Measurements from ENCODE around the gene NLRP4. TPM values are rescaled to one million over a fixed set of nuclear protein-coding genes. Genes with fewer than 3 reads are reported as not detected.

NLRP4 gene
- total RNA-seq, 2 experiments from 2014 or later = 4.0 to 4.6 TPM

DNA sequence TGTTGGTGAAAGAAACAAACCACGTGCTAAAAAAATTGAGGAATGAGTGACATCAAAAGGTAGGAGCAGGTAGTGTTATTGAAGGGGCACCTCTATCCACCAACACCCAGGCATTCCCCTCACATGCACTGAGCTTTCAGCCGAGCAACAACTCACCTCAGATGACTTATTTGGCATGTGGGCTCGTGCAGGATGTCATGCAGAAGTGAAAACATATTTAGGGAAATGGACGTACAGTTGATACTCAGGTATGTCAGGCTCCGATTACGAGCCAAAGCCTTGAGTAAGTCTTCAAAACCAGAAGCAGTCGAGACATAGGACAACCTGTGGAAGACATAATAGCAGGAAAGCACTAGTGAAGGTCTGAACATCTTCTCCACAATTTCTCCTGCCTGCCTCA lies 34.9 kb upstream of the NLRP4 start:
- Histone ChIP-seq H3K9me2 (ENCODE audit: insufficient read depth, low read length) (no peaks in the 10 kb centered on the region), H3K4me3 (ENCODE audit: low read depth, low read length, poor library complexity, severe bottlenecking) (peak overlapping the region; percentile 38), H4K20me1 (ENCODE audit: insufficient read depth, low read length) (peaks cover 4% of the 10 kb centered on the region; the same call in 1 of the 2 replicates), H3K79me2 (ENCODE audit: insufficient read depth, low read depth, low read length) (peaks cover 90% of the 10 kb centered on the region), H3K9me3 (ENCODE audit: low read length) (peaks cover 5% of the 10 kb centered on the region; the same call in 1 of the 2 replicates), H3K4me1 (ENCODE audit: insufficient read depth, low read length, poor library complexity, severe bottlenecking) (peaks cover 22% of the 10 kb centered on the region), H3K4me2 (ENCODE audit: low read length) (peak overlapping the region; percentile 66), H3K36me3 (ENCODE audit: insufficient read depth, low read length) (peaks cover 99% of the 10 kb centered on the region), H2AFZ (ENCODE audit: low read length) (no peak overlapping the region), H3K27ac (ENCODE audit: low read depth, low read length, poor library complexity, severe bottlenecking) (peak overlapping the region; percentile 53)
- peak; percentile 57 for DNase-seq (ENCODE audit: low spot score)
- intact Hi-C loops (cut with micrococcal nuclease; ENCODE audit: unreplicated experiment) = loop anchor here (10.0 kb wide), 1 partner anchor 143 kb away; the partner anchor contains the start of gene NLRP8
- ChIA-PET CTCF (ENCODE audit: unreplicated experiment) (no interaction called here), POLR2A (no interaction called here)
- no TSS peak for BruUV-seq (replicated peaks)
- TF ChIP-seq, protein P1, sequence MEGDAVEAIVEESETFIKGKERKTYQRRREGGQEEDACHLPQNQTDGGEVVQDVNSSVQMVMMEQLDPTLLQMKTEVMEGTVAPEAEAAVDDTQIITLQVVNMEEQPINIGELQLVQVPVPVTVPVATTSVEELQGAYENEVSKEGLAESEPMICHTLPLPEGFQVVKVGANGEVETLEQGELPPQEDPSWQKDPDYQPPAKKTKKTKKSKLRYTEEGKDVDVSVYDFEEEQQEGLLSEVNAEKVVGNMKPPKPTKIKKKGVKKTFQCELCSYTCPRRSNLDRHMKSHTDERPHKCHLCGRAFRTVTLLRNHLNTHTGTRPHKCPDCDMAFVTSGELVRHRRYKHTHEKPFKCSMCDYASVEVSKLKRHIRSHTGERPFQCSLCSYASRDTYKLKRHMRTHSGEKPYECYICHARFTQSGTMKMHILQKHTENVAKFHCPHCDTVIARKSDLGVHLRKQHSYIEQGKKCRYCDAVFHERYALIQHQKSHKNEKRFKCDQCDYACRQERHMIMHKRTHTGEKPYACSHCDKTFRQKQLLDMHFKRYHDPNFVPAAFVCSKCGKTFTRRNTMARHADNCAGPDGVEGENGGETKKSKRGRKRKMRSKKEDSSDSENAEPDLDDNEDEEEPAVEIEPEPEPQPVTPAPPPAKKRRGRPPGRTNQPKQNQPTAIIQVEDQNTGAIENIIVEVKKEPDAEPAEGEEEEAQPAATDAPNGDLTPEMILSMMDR (conservative IDR thresholded peaks at IDR 0.05; ENCODE audit: low read length) = no peak
- no peak for TF ChIP-seq EZH2phosphoT487 (IDR thresholded peaks at IDR 0.05; ENCODE audit: borderline replicate concordance, low read depth, low read length)

GRCh38 chr19:55802281-55802680 lies 34.1 kb upstream of the NLRP4 start:
- ChIA-PET POLR2A (no interaction called here), CTCF (ENCODE audit: unreplicated experiment) (no interaction called here)
- H2AFZ ChIP-seq (ENCODE audit: low read length) = no peak overlapping the region
- peaks cover 99% of the 10 kb centered on the region for H3K36me3 ChIP-seq (ENCODE audit: insufficient read depth, low read length)
- H3K4me1 ChIP-seq (ENCODE audit: insufficient read depth, low read length, poor library complexity, severe bottlenecking) = peaks cover 31% of the 10 kb centered on the region
- peak overlapping the region; percentile 38 for H3K4me3 ChIP-seq (ENCODE audit: low read depth, low read length, poor library complexity, severe bottlenecking)
- peak overlapping the region; percentile 53 for H3K27ac ChIP-seq (ENCODE audit: low read depth, low read length, poor library complexity, severe bottlenecking)
- peaks cover 98% of the 10 kb centered on the region for H3K79me2 ChIP-seq (ENCODE audit: insufficient read depth, low read depth, low read length)
- peaks cover 4% of the 10 kb centered on the region; the same call in 1 of the 2 replicates for H4K20me1 ChIP-seq (ENCODE audit: insufficient read depth, low read length)
- TF ChIP-seq, protein P1 (conservative IDR thresholded peaks at IDR 0.05; ENCODE audit: low read length) = no peak
- no peak for TF ChIP-seq EZH2phosphoT487 (IDR thresholded peaks at IDR 0.05; ENCODE audit: borderline replicate concordance, low read depth, low read length)
- peak overlapping the region; percentile 66 for H3K4me2 ChIP-seq (ENCODE audit: low read length)
- no peaks in the 10 kb centered on the region for H3K9me2 ChIP-seq (ENCODE audit: insufficient read depth, low read length)
- intact Hi-C loops (cut with micrococcal nuclease; ENCODE audit: unreplicated experiment) = loop anchor here (10.0 kb wide), 1 partner anchor 143 kb away; the partner anchor contains the start of gene NLRP8
- DNase-seq (ENCODE audit: low spot score) = no peak
- peaks cover 5% of the 10 kb centered on the region; the same call in 1 of the 2 replicates for H3K9me3 ChIP-seq (ENCODE audit: low read length)
- no TSS peak for BruUV-seq (replicated peaks)

GRCh38 chr19:55809381-55810058 lies 26.8 kb upstream of the NLRP4 start:
- ChIA-PET POLR2A (interaction anchor here (0.6 to 0.9 kb wide), 2 partner anchors 13 to 20 kb away, joined by 3 read pairs; no protein-coding TSS in a partner anchor), CTCF (ENCODE audit: unreplicated experiment) (interaction anchor here (1.3 kb wide), 1 partner anchor 11 kb away, joined by 4 read pairs; no protein-coding TSS in a partner anchor)
- Histone ChIP-seq H3K4me2 (ENCODE audit: low read length) (peak overlapping the region; percentile 70), H4K20me1 (ENCODE audit: insufficient read depth, low read length) (no peaks in the 10 kb centered on the region), H3K36me3 (ENCODE audit: insufficient read depth, low read length) (peaks cover 100% of the 10 kb centered on the region), H3K4me1 (ENCODE audit: insufficient read depth, low read length, poor library complexity, severe bottlenecking) (peaks cover 60% of the 10 kb centered on the region), H3K4me3 (ENCODE audit: low read depth, low read length, poor library complexity, severe bottlenecking) (peak overlapping the region; percentile 66), H3K27ac (ENCODE audit: low read depth, low read length, poor library complexity, severe bottlenecking) (peak overlapping the region; percentile 30), H3K9me2 (ENCODE audit: insufficient read depth, low read length) (no peaks in the 10 kb centered on the region), H3K79me2 (ENCODE audit: insufficient read depth, low read depth, low read length) (peaks cover 100% of the 10 kb centered on the region), H2AFZ (ENCODE audit: low read length) (peak overlapping the region; percentile 71; the same call in 1 of the 2 replicates), H3K9me3 (ENCODE audit: low read length) (peaks cover under 1% of the 10 kb centered on the region; the same call in 1 of the 2 replicates)
- intact Hi-C loops (cut with micrococcal nuclease; ENCODE audit: unreplicated experiment) = loop anchor here (5.0 to 10.0 kb wide), 2 partner anchors 132 to 135 kb away; partner anchors contain the start of genes EPN1 and NLRP8
- no TSS peak for BruUV-seq (replicated peaks)
- no peak for TF ChIP-seq EZH2phosphoT487 (IDR thresholded peaks at IDR 0.05; ENCODE audit: borderline replicate concordance, low read depth, low read length)
- TF ChIP-seq, protein P1 (conservative IDR thresholded peaks at IDR 0.05; ENCODE audit: low read length) = peak; percentile 85
- DNase-seq (ENCODE audit: low spot score) = peak; percentile 89

All from OCI-LY7 (cell line).